Natural killer cell treated with Interleukin-12 subunit alpha and Interleukin-12 subunit beta and Interleukin-15 and Interleukin-18, amount 100 ng/mL, for 72 hours (primary cell): ENCODE measurements around the gene GATC. TPM values are rescaled to one million over a fixed set of nuclear protein-coding genes. Genes with fewer than 3 reads are reported as not detected.
"Not testable (repeated sequence)": the region's sequence is repeated elsewhere in the genome, so short reads cannot be mapped to it uniquely, and the experiment has no call there.

Experiments used
- ATAC-seq, 2 donors: fragments of 150-1000 bp; cut with Tn5 transposase in 1 of 2; sonication (Bioruptor Pico), chemical (Tn5 transposase) in 1 of 2; 2 replicates each; pipeline ENCODE4 v1.10.0; 2021
- DNase-seq: peaks from one replicate; pipeline ENCODE4 v3.0.0; 2022; ENCODE audit warnings: low spot score
- H3K27ac Mint-ChIP-seq, 2 donors: 1 replicate in 1 of 2; 2 replicates in 1 of 2; pipeline ENCODE4 v1.8.0; 2022; ENCODE audit warnings: mixed read lengths in 2 of 2, mild to moderate bottlenecking in 1 of 2, moderate library complexity in 1 of 2
- H3K27me3 Mint-ChIP-seq, 2 donors: 1 replicate in 1 of 2; 2 replicates in 1 of 2; pipeline ENCODE4 v1.8.0; 2022; ENCODE audit warnings: mixed read lengths in 2 of 2
- H3K36me3 Mint-ChIP-seq: one replicate; pipeline ENCODE4 v1.8.0; 2022; ENCODE audit warnings: mixed read lengths
- H3K4me1 Mint-ChIP-seq, 2 donors: 1 replicate in 1 of 2; 2 replicates in 1 of 2; pipeline ENCODE4 v1.8.0; 2022; ENCODE audit warnings: low read depth in 2 of 2, mixed read lengths in 2 of 2, mild to moderate bottlenecking in 1 of 2
- H3K4me3 Mint-ChIP-seq: one replicate; pipeline ENCODE4 v1.8.0; 2022; ENCODE audit warnings: mixed read lengths
- H3K9me3 Mint-ChIP-seq: 2 replicates; pipeline ENCODE4 v1.8.0; 2022; ENCODE audit warnings: mixed read lengths
- total RNA-seq, 2 donors: library from RNA; stranded (reverse); gene quantifications; one replicate each; pipeline ENCODE4 v1.2.3, GENCODE V29; 2022

The GATC gene
- total RNA-seq, 2 donors from 2014 or later: 28.2 to 31.8 TPM

GRCh38 chr12:120447992-120448391 is 1.7 kb downstream of the GATC start:
- H3K4me1 Mint-ChIP-seq: peaks cover 27 to 31% of the 10 kb centered on the region in 2 donors
- no peaks in the 10 kb centered on the region for H3K27me3 Mint-ChIP-seq
- DNase-seq: no peak
- ATAC-seq: no peak
- H3K4me3 Mint-ChIP-seq: peak overlapping the region; percentile 96
- peaks cover 11% of the 10 kb centered on the region for H3K36me3 Mint-ChIP-seq
- no peaks in the 10 kb centered on the region for H3K9me3 Mint-ChIP-seq
- peak overlapping the region in 1 of 2 donors; percentile 95 for H3K27ac Mint-ChIP-seq

DNA sequence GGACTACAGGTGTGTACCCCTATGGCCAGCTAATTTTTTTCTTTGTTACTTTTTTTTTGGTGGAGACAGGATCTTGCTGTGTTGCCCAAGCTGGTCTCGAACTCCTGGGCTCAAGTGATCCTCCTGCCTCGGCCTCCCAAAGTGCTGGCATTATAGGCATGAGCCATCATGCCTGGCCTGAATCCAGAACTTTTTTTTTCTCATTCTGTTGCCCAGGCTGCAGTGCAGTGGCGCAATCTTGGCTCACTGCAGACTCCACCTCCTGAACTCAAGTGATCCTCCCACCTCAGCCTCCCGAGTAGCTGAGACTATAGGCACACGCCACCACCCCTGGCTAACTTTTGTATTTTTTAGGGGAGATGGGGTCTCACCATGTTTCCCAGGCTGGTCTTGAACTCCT is 6.3 kb downstream of the GATC start:
- H3K4me3 Mint-ChIP-seq, DNase-seq, H3K9me3 Mint-ChIP-seq, H3K27me3 Mint-ChIP-seq, H3K27ac Mint-ChIP-seq, ATAC-seq: not testable (repeated sequence)
- Mint-ChIP-seq H3K36me3 (peaks cover 12% of the 10 kb centered on the region), H3K4me1 (peaks cover 7 to 17% of the 10 kb centered on the region in 2 donors)

DNA sequence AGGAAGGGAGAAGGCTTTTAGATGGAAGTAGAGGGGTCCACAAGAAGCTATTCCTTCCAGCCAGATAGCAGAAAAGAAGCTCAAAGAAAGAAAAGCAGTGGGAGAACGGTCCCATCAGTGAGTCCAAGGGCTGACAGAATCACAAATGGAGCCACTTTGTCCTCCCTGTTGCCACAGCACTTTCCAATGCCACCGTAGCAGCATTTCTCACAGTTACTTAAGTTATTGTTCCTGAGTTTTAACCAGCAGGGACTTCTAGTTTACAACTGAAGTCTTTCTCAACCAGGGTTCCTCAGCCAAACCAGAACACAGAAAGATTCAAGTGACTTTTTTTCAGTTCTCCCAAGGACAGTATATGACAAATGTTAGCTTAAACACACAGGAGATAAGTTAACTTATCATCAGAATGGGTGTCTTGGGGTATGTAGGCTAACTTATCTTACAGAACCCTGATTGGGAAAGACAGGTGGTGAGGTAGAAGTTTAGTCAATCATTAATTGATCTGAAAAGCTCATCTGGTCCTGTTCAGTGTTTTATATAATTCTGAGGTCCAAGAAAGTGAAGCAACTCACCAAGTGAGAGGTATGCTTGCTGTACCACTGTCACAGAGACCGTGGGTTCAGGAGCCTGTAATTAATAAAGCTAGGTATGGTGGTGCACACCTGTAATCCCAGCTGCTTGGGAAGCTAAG is 7.0 kb downstream of the GATC start:
- H3K27ac Mint-ChIP-seq: no peak overlapping the region
- peaks cover 0 to 11% of the 10 kb centered on the region in 2 donors for H3K4me1 Mint-ChIP-seq
- no peak for ATAC-seq
- DNase-seq: no peak
- no peaks in the 10 kb centered on the region for H3K9me3 Mint-ChIP-seq
- no peak overlapping the region for H3K4me3 Mint-ChIP-seq
- H3K27me3 Mint-ChIP-seq: no peaks in the 10 kb centered on the region
- peaks cover 9% of the 10 kb centered on the region for H3K36me3 Mint-ChIP-seq

DNA sequence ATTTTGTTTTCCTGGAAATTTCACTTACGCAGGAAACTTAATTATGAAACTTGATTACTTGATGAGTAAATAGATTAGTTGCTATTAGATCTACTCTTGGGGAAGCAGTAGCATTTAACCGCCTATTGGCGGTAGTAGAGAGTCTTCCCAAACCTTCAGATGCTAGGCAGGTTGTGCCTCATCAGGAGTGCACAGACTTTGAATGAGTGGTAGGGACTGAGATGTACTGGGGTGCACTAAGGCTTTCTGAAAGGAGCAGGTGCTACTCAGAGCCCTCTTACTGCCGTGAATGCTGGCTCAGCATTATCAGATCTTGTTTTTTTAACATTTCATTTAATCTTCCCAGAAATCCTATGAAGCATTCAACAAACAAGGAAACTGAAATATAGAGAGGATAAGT is 7.7 kb downstream of the GATC start:
- no peaks in the 10 kb centered on the region for H3K27me3 Mint-ChIP-seq
- ATAC-seq (peak; percentile 70 to 76), DNase-seq (no peak)
- no peak overlapping the region for H3K27ac Mint-ChIP-seq
- no peak overlapping the region for H3K4me3 Mint-ChIP-seq
- H3K36me3 Mint-ChIP-seq: peaks cover 9% of the 10 kb centered on the region
- H3K4me1 Mint-ChIP-seq: peaks cover 0 to 11% of the 10 kb centered on the region in 2 donors
- H3K9me3 Mint-ChIP-seq: no peaks in the 10 kb centered on the region

GRCh38 chr12:120455302-120455701 is 9.1 kb downstream of the GATC start:
- no peaks in the 10 kb centered on the region for H3K9me3 Mint-ChIP-seq
- H3K4me3 Mint-ChIP-seq: no peak overlapping the region
- no peak overlapping the region for H3K27ac Mint-ChIP-seq
- H3K36me3 Mint-ChIP-seq: peaks cover 14% of the 10 kb centered on the region
- H3K27me3 Mint-ChIP-seq: no peaks in the 10 kb centered on the region
- no peak for DNase-seq
- H3K4me1 Mint-ChIP-seq: peaks cover 0 to 11% of the 10 kb centered on the region in 2 donors
- ATAC-seq: no peak

- Mint-ChIP-seq H3K4me3 (no peak overlapping the region), H3K27me3 (no peaks in the 10 kb centered on the region), H3K9me3 (no peaks in the 10 kb centered on the region), H3K36me3 (peaks cover 20% of the 10 kb centered on the region), H3K4me1 (peaks cover 0 to 11% of the 10 kb centered on the region in 2 donors), H3K27ac (peak overlapping the region; percentile 17 to 49)
- DNase-seq (no peak), ATAC-seq (no peak)
These were observed 10.9 kb downstream of the GATC start for GRCh38 chr12:120457133-120457532.

GRCh38 chr12:120460157-120460556 is 13.9 kb downstream of the GATC start:
- DNase-seq (no peak), ATAC-seq (no peak)
- no peak overlapping the region for H3K4me3 Mint-ChIP-seq
- no peaks in the 10 kb centered on the region for H3K27me3 Mint-ChIP-seq
- H3K9me3 Mint-ChIP-seq: no peaks in the 10 kb centered on the region
- H3K36me3 Mint-ChIP-seq: peaks cover 34% of the 10 kb centered on the region
- H3K27ac Mint-ChIP-seq: no peak overlapping the region
- peaks cover 0 to 10% of the 10 kb centered on the region in 2 donors for H3K4me1 Mint-ChIP-seq

DNA sequence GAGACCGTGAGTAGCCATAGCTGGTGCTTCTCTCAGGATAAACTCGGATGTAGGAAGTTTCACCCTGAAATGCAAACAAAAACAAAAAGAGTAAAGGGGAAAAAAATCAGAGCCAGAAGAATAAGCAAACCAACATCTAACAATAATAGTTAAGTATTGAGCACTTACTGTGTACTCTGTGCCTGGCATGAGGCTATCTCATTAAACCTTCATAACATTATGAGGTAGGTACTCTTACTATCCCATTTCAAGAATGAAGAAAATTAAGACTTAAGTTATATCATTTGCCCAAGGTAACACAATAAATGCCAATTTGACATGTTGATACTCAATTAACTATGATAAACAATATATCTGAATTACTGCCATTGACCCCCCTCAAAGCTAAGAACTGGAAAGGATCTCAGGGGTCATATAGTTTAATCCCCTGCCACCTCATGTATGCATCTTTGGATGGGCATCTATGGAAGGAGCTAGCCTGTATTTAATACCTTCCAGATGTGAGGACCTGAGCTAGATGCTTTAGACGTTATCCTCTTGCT is 15.9 kb downstream of the GATC start:
- Mint-ChIP-seq H3K27me3 (no peaks in the 10 kb centered on the region), H3K9me3 (no peaks in the 10 kb centered on the region), H3K27ac (no peak overlapping the region), H3K4me3 (no peak overlapping the region), H3K4me1 (peaks cover 5 to 18% of the 10 kb centered on the region in 2 donors), H3K36me3 (peaks cover 30% of the 10 kb centered on the region)
- no peak for DNase-seq
- ATAC-seq: no peak

DNA sequence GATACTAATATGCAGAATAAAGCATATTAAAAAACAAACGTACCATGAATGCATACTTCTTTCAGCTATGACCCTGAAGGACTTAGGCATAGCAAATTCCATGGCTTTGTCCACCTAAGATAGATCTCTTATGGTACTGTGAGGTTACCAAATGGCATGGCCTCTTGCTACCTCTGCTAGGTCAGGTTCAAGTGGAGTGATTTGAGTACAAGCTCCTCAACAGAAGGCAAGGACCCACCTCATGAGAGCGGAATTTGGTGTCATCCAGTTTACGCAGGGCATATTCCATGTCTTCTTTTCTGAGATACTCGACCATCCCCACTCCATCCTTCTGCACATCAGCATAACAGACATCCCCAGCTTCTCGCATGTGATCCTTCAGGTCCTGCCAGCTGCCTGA is 17.5 kb downstream of the GATC start:
- peaks cover 19 to 28% of the 10 kb centered on the region in 2 donors for H3K4me1 Mint-ChIP-seq
- ATAC-seq: no peak
- DNase-seq: no peak
- H3K27me3 Mint-ChIP-seq: no peaks in the 10 kb centered on the region
- no peak overlapping the region for H3K4me3 Mint-ChIP-seq
- no peaks in the 10 kb centered on the region for H3K9me3 Mint-ChIP-seq
- no peak overlapping the region for H3K27ac Mint-ChIP-seq
- H3K36me3 Mint-ChIP-seq: peaks cover 30% of the 10 kb centered on the region

GRCh38 chr12:120465756-120466155 is 19.5 kb downstream of the GATC start:
- Mint-ChIP-seq H3K36me3 (peaks cover 24% of the 10 kb centered on the region), H3K27ac (peak overlapping the region; percentile 58 to 78), H3K27me3 (no peaks in the 10 kb centered on the region), H3K9me3 (no peaks in the 10 kb centered on the region), H3K4me3 (peak overlapping the region; percentile 57), H3K4me1 (peaks cover 25 to 29% of the 10 kb centered on the region in 2 donors)
- ATAC-seq (no peak), DNase-seq (no peak)

DNA sequence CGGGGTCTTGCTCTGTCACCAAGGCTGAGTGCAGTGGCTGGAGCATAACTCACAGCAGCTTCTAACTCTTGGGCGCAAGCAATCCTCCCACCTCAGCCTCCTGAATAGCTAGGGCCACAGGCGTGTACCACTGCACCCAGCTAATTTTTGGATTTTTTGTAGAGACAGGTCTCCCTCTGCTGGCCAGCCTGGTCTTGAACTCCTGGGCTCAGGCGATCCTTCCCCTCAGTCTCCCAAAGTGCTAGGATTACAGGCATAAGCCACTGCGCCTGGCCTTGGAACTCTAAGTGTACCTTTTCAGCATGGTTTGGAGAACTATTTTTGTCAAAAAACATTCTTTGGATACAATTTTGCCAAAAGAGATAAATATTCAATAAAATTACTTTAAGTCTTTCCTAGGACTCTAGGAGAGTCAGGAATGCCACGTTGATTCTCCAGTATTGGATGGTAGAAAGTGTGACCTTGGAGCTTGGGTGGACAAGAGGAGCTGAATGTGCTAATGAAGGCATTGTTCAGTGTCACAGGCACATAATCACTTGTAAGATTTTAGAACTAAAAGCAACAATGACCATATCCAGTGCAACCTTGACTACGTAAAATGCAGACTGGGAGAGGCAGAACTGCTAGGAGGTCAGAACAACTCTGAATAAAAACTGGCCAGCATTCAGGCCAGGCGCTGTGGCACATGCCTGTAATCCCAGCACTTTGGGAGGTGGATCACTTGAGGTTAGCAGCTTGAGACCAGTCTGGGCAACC is 20.5 kb downstream of the GATC start:
- peak overlapping the region; percentile 57 for H3K4me3 Mint-ChIP-seq
- no peaks in the 10 kb centered on the region for H3K9me3 Mint-ChIP-seq
- peaks cover 23% of the 10 kb centered on the region for H3K36me3 Mint-ChIP-seq
- peaks cover 28 to 32% of the 10 kb centered on the region in 2 donors for H3K4me1 Mint-ChIP-seq
- peak overlapping the region; percentile 58 to 95 for H3K27ac Mint-ChIP-seq
- DNase-seq: no peak
- H3K27me3 Mint-ChIP-seq: no peaks in the 10 kb centered on the region
- no peak for ATAC-seq

DNA sequence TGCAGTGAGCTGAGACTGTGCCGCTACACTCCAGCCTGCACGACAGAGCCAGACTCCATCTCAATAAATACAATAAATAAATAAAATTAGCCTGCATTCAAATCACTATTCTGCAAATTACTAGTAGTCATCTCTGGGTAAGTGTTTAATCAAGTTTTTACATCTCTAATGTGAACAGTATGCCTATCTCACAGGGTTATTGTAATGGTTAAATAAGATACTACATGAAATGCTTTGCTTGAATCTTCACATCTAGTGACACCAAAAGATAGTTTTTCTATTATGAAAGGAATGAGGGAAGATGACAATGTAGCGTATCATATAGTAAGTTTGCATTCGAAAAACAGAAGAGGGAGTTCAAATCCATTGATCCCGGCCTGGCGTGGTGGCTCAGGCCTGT is 21.2 kb downstream of the GATC start:
- Mint-ChIP-seq H3K36me3 (peaks cover 19% of the 10 kb centered on the region), H3K4me3 (peak overlapping the region; percentile 89), H3K9me3 (no peaks in the 10 kb centered on the region), H3K27ac (peak overlapping the region; percentile 84 to 95), H3K4me1 (peaks cover 35% of the 10 kb centered on the region in 2 donors), H3K27me3 (no peaks in the 10 kb centered on the region)
- ATAC-seq (no peak), DNase-seq (no peak)

- H3K9me3 Mint-ChIP-seq: no peaks in the 10 kb centered on the region
- H3K4me1 Mint-ChIP-seq: peaks cover 40 to 43% of the 10 kb centered on the region in 2 donors
- peak overlapping the region; percentile 89 for H3K4me3 Mint-ChIP-seq
- H3K27me3 Mint-ChIP-seq: no peaks in the 10 kb centered on the region
- DNase-seq (no peak), ATAC-seq (no peak)
- H3K36me3 Mint-ChIP-seq: peaks cover 19% of the 10 kb centered on the region
- H3K27ac Mint-ChIP-seq: peak overlapping the region; percentile 84 to 95
These were observed 22.1 kb downstream of the GATC start for GRCh38 chr12:120468325-120468820.
